Esophagus muscularis mucosa (tissue), 3 donors: ENCODE measurements around the gene MAML3.

Experiments used
- EP300 ChIP-seq: sonication (generic); formaldehyde crosslinking; IDR thresholded peaks from one replicate; pipeline ENCODE4 v1.6.1; 2017; ENCODE audit warnings: antibody characterized with exemption
- POLR2A ChIP-seq: fragments of 450-650 bp; IDR thresholded peaks from one replicate; pipeline ENCODE4 v1.6.1; 2017; ENCODE audit warnings: antibody characterized with exemption, moderate library complexity, mild to moderate bottlenecking, low read depth
- POLR2AphosphoS5 ChIP-seq, 2 donors: sonication (generic); formaldehyde crosslinking; IDR thresholded peaks; one replicate each; pipeline ENCODE4 v1.6.1; 2017; ENCODE audit warnings: antibody characterized with exemption in 2 of 2

- TF ChIP-seq POLR2A (no peak), EP300 (no peak), POLR2AphosphoS5 (IDR thresholded peaks at IDR 0.05) (no peak)
Observed at GRCh38 chr4:140061659-140062289, 92.2 kb downstream of the MAML3 start.
